HTR-8/SVneo (cell line): ENCODE measurements around the gene DIP2C.
"Not testable (repeated sequence)": the region's sequence is repeated elsewhere in the genome, so short reads cannot be mapped to it uniquely, and the experiment has no call there.

Experiments
- DNase-seq: peaks from one replicate; pipeline ENCODE4 v3.0.0; 2011; ENCODE audit warnings: low spot score, mixed read lengths; ENCODE audit not compliant: insufficient read length
- FAIRE-seq: peaks from 2 replicates; lab custom pipeline; 2011; peaks lifted over from hg19 to GRCh38; lab: Jason Lieb, UNC

Gene DIP2C

DNA sequence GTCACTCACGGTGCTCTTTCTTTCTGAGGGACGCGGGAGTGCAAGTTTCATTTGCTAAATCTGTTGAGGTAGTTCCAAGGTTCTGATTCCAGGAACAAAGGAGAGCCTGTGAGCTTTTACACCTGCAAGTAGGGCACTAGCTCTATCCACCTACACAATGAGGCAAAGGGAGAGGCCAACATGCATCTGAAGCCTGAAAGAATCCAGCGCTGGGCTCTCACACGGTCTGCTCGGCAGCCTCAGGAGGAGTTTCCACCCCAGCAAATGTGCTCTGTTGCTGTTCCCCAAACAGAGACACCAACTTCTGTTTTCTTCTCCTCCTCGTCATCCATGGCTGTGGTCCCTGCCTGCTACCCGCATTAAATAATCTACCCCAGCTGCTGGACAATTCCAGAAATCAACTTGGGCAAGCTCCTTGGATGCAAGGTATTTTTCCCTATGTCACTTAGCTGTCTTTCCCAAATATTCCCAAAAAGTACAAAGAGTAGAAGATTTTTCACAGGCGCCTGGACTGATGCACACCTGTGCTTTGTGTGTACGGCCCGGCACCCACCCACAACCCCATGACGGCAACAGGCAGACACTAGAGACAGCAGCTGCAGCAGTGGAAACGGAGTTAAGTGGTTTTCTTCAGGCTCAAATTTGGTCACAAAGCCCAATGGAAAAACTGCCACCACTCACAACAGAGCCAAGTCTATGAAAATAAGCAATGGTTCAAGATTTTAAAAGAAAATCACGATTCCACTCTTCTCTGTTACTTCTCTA is 377.4 kb downstream of the DIP2C start:
- no peak for DNase-seq

DNA sequence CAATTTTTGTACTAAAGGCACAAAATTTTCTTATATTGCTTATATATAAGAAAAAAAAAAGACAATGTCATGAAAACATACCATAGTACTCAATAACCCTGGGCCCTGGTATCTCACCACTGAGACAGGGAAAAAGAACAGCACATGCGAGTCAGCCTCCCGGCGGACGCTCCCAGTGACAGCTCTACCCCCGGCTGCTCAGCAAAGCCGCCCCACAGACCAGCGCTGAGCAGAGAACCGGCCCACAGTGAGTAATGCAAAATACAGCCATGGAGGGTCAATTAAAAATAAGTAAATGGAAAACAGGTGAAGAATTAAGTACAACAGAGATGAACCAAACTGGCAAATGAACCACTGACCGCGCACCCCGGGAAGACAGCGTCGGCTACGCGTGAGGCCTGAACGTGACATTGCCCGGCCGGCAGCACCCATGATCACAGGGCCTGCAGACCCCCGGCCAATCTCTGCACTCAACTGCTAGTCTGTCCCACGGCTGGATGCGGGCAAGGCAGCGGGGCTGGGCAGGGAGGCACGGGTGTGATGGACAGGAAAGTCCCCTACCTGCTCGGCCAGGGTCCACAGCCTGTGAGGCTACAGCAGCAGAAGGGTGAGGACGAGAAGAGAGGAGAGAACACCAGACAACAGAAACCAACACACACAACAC is 378.4 kb downstream of the DIP2C start:
- DNase-seq (no peak), FAIRE-seq (no peak)

More for the DNA sequence above, 377.4 kb downstream of the DIP2C start:
- no peak for FAIRE-seq

DNA sequence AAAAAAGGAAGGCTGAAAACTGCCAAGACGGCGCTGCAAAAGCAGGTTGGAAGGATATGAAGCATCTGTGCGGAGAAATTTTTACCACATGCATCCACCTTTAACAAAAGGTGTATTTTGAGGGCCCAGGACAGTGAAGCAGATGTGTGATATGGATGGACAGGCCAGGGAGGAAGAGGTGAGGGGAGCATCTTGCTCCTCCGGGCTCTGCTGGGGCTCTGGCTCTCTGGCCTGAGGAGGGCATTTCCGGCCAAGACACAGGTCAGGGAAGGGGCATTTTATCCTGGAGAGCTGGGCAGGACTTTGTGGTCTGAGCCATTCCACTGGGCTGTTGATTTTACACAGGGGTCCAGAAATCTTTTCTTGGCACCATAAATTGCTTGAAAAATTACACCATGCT is 379.1 kb downstream of the DIP2C start:
- no peak for DNase-seq
- no peak for FAIRE-seq

DNA sequence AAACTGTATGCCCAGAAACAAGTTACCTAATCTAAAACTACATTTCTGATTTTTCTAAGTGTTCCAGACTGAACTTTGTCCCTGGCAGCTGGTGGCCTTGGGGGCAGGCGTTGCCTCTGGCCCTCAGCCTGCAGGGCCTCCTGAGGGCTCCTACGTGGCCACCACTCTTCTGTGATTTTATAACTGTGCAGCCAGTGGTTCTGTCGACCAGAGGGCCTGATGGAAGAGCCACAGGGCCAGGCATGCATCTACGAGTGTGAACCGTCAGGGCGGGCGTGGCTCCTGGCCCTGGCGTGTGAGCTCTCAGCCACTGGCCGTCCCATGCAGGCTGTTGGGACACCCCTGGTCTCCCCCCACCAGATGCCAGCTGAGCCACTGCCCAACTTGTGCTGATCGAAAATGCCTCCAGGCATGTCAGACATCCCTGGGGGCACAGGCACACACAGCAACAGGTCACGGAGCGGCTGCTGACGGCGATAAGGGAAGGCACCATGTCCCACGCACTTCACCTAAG is 380.8 kb downstream of the DIP2C start:
- no peak for FAIRE-seq
- DNase-seq, result no peak

DNA sequence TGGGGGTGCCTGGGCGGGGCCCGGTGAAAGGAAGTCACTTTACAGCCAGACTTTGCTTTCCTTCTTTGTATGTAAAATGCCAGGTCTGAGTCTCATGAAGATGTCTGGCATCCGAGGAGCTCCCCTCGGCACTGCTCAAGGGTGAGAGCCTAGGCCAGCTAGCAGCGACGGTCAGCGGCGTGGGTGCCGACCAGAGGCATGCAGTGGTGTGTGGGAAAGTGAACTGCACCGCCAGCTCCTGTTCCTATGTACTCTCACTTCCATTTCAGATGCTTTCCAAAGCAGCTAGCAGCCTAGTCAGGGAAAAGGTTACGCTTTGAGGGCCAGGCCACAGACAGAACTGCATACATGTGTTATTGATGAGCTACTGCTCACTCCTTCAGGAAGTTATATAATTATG is 381.4 kb downstream of the DIP2C start:
- FAIRE-seq, result no peak

DNA sequence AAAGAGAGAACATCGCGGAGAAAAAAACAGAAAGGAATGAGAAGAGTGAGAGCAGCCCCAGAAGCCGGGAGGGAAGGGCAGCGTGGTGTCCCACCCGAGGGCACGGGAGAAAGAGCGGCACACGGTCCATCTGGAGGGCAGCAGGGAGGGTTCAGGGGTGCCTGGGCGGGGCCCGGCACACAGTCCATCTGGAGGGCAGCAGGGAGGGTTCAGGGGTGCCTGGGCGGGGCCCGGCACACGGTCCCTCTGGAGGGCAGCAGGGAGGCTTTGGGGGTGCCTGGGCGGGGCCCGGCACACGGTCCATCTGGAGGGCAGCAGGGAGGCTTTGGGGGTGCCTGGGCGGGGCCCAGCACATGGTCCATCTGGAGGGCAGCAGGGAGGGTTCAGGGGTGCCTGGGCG is 381.8 kb downstream of the DIP2C start:
- DNase-seq (no peak), FAIRE-seq (no peak)

More for the DNA sequence above, 381.4 kb downstream of the DIP2C start:
- no peak for DNase-seq

DNA sequence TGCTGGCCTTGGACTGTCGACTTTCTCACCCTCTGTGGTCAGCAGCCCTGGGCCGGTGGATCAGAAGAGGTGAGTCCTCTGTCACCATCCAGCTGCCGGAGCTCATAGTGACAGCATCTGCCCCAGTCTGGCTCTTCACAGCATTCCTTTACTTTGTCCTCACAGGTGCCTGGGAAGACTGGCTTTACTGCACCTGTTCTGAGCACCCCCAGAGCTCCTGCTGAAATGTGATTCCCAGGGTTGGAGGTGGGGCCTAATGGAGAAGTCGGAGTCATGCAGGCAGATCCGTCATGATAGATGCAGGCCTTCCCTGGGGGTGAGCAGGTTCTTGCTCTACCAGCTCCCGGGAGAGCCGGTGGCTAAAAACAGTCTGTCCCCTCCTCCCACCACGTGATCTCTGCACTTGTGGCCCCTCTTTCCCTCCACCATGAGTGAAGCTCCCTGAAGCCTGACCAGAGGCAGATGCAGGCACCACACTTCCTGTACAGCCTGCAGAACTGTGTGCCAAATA is 382.7 kb downstream of the DIP2C start:
- FAIRE-seq (no peak), DNase-seq (no peak)

DNA sequence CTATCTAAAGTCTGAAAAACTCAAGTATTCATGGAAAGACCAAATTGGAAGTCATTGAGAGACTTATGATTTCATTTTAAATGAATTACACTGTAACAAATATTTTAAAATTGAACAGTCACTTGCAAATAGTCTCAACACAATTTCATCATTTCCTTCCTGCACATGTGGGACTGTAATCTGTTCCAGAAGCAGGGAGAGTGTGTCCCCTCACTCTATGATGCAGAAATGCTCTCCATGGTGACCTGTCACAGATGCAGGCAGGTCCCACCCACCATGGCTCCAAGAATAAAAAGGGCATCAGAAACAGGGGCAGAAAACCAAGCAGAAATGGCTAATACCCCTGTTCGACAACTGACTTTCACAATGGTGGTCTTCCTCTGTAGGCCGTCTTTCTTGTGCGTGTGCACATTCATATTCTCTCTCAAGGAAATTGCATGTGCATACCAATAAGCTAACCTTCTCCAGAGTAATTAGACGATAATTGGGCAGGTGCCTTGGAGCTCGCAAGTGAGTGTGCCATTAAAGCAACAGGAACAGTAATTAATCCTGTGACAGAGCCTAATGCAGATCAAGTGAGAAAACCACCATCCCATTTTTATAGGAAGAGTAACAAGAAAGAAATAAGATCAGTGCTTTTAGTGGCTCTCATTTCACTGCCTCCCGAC is 383.3 kb downstream of the DIP2C start:
- DNase-seq, result no peak
- no peak for FAIRE-seq

DNA sequence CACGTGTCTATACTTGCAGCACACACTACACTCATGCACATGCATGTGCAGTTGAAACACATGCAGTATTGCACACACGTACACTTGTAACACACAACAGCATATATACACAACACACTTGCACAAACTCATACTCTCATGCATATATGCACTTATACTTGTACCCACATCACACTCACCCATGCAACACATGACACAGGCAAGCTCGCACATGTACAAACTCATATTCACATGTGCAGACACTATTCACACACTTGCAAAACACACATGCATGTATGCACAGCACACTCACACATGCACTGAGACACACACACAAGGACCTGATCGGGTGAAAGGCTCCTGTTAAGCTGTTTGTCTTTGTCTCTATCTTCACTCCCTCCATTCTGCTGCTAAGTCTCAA is 384.4 kb downstream of the DIP2C start:
- DNase-seq, result no peak
- FAIRE-seq, result peak; percentile 85

DNA sequence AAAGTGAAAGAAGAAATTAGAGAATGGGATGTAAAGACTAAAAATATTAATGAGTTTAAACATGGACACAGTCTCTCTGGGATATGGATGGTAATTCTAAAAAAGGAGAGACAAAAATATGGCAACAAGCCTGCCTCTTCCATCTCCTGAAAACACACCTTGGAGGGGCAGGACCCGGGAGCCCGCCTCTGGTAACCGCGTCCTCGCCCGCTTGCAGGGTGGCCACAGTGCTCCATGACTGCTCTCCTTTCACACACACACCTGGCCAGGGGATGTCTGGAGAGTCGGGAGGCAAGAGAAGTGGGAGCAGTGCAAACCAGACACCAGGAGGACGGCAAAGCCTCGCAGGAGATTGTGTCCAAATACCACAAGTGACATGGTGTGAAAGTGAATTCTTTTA is 387.9 kb downstream of the DIP2C start:
- DNase-seq, result no peak
- no peak for FAIRE-seq

DNA sequence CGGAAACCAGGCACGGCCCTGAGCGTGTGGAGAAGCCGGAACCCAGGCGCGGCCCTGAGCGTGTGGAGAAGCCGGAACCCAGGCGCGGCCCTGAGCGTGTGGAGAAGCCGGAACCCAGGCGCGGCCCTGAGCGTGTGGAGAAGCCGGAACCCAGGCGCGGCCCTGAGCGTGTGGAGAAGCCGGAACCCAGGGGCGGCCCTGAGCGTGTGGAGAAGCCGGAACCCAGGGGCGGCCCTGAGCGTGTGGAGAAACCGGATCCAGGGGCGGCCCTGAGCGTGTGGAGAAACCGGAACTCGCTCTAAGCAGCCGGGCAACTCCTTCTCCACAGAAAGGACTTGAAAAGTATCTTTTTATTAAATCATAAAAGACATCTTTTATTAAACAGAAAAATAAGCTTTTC is 388.9 kb downstream of the DIP2C start:
- FAIRE-seq, DNase-seq: not testable (repeated sequence)

DNA sequence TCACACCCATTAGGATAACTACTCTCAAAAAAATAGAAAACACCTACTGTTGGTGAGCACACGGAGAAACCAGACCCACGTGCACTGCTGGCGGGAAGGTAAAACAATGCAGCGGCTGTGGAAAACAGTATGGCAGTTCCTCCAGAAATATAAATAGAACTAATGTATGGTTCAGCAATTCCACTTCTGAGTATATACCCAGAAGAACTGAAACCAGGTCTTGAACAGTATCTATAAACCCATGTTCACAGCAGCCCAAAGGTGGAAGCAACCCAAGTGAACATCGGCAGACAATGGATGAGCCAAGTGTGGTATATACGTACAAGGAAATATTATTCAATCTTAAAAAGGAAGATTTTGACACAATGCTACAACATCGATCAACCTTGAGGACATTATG is 389.5 kb downstream of the DIP2C start:
- no peak for FAIRE-seq
- no peak for DNase-seq

DNA sequence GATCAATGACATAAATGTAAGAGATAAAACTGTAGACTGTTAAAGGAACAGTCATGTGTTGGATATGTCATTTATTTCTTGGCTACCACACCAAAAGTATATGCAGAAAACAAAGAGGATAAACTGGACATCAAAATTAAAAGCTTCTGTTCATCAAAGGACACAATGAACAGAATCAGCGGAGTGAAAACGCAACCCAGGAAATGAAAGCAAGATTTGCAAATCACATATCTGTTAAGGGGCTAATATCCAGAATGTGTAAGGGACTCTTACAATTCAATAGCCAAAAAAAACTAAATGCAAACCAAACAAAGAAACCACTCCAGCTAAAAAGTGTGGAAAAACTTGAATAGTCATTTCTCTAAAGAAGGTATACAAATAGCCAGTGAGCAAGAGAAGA is 390.0 kb downstream of the DIP2C start:
- DNase-seq, result no peak
- FAIRE-seq, result no peak

DNA sequence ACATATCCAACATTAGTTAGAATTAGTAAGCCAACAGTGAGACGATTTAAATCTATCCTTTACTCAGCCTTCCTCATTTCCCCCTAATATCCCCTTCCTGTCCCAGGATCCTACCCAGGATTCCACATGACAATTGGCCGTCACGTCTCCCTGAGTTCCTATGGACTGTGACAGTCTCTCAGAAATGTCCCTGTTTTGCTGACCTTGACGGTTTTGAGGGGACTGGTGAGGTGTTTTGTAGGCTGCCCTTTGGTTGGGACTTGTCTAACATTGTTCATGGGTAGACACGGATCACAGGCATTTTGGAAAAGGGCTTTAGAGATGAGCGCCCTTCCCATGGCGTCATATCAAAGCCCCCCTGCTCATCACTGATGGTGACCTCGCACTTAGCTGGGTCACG is 391.4 kb downstream of the DIP2C start:
- FAIRE-seq, result no peak
- DNase-seq, result no peak

DNA sequence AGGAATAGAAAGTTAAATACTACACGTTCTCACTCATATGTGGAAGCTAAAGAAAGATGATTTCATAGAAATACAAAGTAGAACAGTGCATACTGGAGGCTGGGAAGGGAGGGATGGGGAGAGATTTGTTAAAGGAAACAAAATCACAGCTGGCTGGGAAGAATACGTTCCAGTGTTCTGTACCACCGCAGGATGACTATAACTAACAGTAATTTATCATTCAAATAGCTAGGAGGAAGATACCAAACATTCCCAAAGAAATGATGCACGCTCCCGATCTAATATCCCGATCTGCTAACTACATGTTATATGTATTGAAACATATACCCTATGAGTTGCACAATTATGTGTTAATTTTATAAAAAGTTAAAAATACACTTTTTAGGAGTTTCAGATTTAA is 391.9 kb downstream of the DIP2C start:
- FAIRE-seq, result no peak
- DNase-seq, result no peak

DNA sequence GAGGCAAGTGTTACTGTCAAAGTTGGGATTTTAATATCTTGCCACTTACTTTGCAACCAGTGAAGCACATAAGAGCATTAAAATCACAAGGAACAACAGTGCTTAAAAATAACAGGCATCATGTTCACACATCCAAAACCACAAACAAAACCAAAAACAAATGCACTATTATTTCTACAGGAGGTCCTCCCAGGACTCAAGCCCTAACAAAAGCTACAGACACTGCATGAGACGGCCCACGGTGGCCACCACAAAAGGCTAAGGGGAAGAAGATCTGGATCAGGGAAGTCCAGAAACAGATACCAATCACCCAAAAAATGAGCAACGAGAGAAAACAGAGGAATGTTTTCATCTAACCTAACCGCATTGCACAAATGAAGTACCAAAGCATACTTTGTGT is 395.8 kb downstream of the DIP2C start:
- DNase-seq (no peak), FAIRE-seq (no peak)

DNA sequence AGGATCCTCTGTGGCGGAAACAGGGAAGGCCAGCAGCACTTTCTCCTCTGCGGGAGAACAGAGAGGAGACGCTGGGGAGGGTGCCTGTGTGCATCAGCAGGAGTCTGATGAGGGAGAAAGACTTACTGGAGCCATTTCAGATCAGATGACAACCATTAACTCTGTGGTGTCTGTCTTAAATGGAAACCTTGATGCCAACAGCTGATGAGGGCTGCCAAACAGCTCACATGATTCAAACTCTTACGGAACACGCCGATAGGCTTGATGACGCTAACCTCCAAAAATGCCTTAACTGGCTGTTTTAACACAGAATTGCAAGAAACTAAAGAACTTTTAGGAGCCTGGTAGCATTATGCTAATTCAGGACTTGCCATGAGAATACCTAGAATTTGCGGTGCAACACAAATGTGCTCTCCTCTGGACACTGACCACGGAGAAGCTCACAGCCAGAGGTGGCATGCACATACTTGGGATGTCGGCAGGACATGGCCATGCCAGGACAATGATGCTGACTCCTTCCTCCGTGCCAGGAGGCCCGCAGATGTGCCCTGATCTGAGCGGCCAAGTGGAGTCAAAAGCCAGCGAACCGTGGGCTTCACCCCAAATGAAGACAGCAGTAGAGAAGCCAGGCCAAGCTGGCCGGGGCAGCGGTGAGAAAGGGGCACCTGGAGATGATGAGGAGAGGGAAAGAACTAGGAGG is 399.3 kb downstream of the DIP2C start:
- DNase-seq, result no peak
- FAIRE-seq, result no peak

DNA sequence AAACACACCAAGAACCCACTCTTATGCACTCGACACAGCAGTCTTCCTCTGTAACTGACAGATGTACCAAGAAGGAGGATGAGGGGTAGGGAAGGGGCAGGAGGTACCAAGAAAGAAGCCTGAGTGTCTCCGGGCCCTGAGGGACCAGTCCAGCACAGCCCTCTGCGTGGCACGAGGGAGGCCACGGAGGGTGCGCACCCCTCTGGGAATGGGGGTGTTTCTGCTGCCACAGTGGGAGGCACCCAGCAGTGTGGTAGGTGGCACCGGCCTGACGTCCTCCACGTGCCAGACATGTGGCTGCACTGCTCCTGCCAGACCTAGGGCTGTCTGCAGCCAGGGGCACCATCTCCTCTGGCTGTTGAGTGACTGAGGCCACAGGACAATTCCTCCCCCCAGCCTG is 399.9 kb downstream of the DIP2C start:
- DNase-seq, result no peak

DNA sequence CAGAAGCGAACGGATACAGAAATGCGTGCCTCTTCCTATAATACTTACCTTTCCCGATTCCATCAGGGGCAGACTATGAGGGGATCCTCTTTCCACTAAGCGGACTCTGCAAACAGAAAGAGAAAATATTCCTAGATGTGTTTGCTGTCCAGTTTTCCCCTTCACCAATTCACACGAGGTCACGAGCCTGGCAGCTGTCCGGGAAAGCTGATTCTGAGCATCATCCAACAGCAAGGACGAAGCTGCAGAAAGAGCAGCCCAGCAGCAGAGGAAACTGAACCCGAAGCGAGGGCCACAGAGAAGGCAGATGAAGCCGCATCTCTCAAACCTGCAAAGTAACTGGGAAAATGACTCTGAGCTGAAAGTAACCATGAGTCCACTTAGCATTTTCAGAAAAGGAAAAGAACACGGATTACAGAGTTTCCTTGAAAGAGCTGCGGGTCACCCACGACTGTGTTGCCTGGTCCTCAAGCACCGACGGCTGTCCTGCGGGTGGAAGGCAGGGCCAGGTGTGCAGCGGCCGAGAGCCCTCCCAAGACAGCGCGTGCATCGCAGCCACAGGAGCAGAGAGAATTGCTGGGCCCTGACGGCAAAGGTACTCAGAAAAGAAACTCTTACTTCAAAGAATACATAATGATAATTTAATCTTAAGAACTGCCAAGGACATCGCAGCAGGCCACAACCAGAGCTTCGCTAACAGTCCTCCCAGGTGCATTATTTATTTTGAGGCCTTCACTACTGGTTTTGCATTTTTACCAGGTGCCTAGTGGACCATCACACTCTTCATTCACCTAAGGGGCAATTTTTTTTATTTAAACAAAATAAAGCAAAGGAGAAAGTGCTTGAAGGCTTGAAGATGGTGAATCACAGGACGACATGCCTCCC is 400.9 kb downstream of the DIP2C start:
- FAIRE-seq (no peak), DNase-seq (no peak)

More for the DNA sequence above, 399.9 kb downstream of the DIP2C start:
- no peak for FAIRE-seq
